Globus pallidus (tissue), 1 donor: ENCODE measurements around the gene TMC1.
A peak's percentile ranks its signal among the peaks of the same experiment; 100 is the strongest.

Source experiments
- DNase-seq: peaks from one replicate; pipeline ENCODE4 v3.0.0-alpha.2; 2015; ENCODE audit warnings: low spot score

Gene TMC1

DNA sequence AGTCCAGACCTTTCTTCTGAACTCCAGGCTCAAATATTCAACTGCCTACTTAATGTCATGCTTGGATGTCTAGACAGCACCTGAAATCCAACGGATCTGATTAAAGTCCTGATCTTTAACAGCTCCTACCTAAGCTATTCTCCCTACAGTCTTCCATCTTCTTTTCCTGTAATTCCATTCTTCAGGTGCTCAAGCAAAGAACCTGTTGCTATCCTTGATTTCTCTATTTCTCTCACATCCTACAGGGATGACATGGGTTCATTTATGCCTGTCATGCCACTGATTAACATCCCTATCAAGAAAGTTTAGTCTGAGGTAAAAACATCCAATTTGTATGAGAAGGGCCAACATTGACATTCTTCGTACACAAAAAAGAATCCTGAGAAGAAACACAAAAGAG lies 163.2 kb downstream of the TMC1 start:
- no peak for DNase-seq

DNA sequence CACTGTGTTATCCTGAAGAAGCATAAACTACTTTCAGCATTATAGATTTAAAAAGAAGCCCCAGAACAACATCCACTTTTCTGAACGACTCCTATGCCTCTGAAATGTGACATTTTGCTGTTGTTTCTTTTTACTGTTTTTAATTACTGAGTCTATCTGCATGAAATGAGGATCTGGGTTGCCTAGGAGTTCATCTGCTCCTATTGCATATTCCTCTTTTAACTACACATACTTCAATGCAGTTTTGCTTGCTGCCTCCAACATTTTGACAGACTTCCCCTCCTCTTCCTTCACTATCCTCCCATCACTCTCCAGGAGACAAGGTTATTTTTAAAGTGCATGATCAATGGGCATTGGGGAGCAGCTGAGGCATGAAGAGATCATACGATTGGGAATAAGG lies 164.5 kb downstream of the TMC1 start:
- no peak for DNase-seq

DNA sequence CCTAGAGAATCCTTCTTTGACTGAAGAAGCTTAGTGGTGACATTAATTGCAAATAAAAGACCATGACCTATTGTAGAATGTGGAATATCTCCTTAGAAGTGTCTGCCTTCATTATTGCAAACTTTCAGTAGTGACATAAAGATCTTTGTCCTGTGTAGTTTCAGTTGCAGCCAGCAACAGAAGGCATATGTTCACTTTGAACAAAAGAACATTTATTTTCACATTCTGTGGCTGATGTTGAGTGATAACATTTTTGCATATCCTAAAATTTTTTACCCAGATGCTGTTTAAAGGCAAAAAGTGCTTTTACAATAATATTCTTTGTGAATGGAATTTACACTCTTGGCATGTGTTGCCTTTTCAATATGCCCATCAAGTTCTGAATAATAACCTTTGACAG lies 165.9 kb downstream of the TMC1 start:
- DNase-seq: peak; percentile 75

DNA sequence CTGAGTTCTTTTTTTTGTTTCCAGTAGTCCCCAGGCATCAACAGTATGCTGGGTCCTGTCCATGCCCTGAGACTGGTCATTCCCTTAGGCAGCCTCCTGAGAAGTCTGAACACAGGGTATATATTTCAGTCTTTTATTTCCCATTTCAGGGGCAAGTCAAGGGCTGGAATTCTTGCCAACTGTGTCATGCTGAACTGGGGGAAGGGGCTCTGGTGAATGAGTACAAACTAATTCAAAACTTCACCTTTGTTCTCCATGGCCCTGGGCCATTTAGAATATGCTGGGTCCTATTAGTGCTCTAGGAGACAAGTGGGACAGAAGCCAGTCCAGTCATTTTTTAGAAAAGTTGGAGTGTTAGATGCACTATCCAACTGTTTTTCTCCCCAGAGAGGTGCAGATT lies 170.3 kb downstream of the TMC1 start:
- DNase-seq: no peak

DNA sequence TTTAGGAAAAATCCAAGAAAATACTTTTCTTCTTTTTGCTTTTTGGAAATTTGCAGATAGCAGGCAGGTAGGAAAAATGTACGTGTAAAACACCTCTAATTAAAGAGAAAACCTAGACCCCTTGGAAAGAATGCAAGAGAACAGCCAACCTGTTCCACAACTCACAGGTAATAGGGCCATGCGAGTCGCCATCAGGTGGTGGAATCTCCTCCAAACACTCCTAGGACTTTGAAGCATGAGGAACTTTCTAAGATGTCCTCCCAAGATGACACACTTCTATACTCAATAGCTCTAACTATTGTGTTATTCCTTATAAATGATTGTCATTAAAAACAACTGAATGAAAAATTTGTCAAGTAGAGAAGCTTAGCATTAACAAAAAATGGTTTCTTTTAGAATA lies 174.0 kb downstream of the TMC1 start:
- DNase-seq: no peak

DNA sequence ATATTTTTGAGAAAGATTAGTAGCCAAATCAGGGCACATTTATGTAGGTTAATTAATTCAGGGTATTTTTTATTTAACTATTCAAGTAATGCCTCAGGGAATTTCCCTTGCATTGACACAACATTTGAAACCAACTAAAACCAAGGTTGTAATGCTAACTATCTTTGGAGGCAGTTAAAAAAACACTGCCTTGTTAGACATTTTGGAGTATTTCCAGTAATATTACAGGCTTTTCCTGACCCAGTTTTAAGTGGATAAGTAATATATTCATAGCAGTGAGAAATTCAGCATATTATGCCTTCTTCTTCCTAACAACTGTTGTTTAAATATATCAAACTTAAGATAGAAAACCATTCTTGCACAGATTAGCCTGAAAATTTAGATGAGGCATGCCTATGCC lies 175.1 kb downstream of the TMC1 start:
- no peak for DNase-seq

DNA sequence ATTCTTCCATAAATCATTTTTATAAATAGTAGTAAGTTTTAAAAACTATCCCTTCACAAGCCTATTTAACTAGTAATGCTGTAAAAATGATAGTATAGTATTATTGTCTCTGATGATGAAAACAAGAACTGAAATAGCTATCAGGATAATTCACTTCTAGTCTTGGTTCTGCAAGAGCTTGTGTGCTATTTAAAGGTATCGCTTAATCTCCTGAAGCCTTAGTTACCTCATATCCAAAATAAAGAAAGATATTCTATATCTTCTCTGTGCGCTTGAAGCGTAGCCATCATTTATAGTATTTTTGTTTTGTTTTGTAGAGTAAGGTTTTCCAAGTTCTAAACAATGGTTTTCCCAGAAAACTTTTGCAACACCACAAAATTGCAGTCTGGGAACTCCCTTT lies 180.1 kb downstream of the TMC1 start:
- no peak for DNase-seq

DNA sequence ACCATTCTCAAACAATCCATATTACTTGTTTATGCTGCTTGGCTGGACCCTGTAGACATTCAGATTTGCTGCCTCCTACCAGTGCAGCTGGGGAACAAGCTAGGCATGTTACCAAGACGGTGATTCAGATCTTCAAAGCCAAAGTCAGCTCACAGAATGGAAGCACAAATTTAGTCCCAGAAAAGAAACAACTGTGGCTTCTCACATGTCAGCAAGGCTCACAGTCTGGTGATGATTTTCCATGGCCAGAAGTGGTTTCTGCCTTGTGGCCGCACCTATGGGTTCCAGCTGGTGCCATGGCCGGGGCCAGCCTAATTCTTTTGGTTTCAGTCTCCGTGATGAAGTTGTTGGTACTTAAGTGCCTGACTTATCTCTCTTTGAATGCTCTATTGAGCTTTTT lies 182.2 kb downstream of the TMC1 start:
- no peak for DNase-seq

DNA sequence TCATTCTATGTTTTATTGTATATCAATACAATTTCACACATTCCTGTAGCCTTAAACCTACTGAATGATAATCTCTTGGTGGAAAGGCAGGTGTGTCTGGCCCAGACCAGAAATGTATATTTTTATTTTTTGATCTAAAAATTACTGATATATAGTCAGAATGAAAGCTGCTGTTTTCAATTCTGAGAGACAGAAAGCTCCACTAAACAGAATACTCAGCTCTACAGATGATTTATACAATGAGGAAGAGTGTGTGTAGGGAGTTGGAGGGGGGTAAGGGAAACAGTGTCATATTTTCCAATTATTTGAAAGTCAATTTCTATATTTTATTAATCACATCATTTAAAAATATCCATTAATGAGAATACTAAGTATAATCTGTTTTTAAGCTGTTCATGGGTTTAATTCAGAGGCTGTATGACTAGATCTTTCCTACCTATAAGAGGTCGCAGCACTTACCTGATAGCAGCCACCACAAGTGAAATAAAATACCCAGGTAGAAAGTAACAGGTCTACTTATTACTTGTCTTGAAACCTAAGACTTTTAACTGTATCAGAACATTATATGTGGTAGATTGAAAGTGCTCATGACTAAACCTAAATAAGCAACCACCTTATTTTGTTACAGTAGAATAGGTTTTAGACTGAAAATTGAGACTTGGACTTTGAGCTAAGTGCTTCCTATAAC lies 183.4 kb downstream of the TMC1 start:
- DNase-seq: no peak

DNA sequence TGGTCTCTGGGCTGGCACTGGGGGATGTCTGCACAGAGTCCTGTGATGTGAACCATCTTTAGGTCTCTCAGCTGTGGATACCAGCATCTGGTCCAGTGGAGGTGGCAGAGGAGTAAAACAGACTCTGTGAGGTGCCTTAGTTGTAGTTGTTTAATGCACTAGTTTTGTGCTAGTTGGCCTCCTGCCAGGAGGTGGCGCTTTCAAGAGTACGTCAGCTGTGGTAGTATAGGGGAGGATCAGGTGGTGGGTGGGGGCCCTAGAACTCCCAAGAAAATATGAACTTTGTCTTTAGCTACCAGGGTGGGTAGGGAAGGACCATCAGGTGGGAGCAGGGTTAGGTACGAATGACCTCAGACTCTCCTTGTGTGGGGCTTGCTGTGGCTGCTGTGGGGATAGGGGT lies 197.1 kb downstream of the TMC1 start:
- no peak for DNase-seq

DNA sequence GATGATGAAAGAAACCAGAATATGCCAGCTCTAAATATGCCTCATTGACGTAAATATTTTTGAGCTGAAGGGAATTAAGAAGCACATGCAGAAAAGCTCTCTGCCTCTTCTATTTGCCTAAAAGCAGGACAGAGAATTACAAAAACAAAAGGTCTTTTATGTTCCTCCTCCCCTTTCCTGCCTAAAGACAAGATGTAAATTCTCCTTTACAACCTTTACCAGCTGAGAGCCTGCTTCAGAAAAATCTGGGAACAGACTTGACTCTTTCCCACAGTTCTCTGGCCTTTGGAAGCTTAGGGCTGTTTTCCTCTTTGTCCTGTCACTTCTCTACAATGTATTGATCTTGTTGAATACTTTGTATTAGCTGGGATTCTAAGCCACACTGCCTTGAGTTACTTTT lies 199.7 kb downstream of the TMC1 start:
- DNase-seq: no peak

DNA sequence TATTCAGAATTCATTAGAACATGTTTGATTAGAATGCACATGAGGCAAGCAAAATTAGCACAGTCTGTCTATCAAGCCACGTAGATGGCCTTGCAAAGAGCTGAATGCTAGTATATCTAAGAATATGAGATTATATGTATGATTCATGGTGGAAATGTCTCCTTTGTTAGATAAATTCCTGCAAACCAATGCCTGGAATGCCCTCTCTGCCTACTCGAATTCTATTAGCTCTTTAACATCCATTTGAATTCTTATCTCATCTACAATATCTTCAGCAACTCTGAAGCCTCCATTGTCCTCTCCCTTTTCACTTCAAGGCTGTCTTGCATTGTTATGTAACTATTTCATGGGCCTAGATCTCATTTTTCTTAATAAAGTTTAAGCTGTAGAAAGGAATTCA lies 205.5 kb downstream of the TMC1 start:
- no peak for DNase-seq

DNA sequence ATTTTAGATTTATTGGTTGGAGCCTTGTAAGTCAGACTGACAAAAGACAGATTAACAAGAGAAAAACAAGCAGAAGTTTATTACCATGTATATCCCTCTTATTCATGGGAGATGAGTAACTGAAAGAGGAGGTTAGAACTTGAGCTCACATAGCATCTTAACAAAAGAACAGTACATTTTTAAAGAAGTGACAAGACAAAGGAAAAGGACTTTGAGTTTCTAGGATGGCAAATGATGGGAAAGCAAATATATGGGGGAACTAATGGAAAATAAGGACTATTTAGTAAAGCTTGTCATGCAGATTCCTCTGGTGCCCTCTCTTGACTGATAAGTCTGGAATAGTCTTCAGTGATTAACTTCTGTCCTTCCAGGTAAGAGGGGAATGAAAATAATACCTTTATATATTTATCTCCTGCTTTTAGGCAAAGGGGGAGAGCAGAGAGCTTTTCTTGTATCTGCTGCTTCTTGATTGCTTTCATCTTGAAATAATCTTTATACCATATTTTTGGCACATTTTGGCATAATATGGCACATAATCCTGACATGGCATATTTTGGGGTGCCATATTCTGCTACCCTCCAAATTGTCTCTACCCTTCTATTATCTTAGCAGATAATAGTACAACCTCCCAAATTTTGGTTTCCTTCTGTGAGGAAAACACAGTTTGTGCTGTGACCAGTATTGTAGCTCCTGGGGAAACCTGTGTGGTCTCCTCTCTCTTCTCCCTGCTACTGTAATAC lies 206.8 kb downstream of the TMC1 start:
- no peak for DNase-seq

DNA sequence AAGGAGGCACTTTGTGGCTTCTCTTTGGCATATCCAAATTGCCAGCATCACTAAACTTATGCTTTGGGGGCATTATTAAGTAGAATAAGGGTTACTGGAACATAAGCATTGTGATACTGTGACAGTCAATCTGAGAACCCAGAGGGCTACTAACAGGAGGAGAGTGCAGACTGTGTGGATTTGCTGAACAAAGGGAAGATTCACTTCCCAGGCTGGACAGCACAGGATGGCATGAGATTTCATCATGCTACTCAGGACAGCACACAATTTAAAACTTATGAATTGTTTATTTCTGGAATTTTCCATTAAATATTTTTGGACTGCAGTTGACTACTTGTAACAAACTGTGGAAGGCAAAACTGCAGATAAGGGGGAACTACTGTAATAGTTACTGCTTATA lies 212.5 kb downstream of the TMC1 start:
- peak; percentile 59 for DNase-seq

DNA sequence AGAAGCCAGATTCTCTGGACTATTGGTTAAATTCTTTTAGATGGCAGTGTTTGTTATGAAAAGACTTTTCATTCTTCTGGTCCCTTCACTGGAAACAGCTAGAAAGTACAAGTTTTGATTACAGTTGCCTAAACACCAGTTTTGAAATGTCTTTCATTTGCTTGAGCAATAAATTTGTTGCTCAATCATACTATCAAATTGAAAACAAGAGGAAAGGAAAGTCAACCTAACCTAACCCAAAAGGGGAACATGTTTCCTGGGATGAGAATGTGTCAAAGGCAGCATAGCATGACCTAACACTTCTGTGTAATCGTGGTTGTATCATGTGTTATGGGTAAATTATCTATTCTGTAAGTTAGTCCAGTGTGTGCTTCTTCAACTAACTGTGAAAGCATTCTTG lies 213.2 kb downstream of the TMC1 start:
- no peak for DNase-seq

DNA sequence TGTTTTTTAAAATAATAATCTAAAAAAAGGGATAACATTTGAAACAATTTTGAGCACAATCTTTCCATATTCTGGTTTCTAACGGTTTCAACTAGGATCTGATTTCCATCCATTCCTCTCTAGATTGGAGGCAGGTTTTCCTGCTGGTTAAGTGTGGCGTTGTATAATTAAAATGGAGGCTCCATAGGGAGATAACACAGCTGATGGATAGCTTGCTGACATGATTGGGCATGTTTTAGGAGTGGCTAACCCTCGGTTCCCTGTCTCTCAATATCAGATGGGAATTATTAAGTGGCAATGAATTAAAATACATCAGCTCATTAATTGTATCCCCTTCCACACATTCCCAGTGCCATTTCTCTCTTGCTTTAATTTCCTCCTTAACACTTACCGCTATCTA lies 222.4 kb downstream of the TMC1 start:
- DNase-seq: no peak

DNA sequence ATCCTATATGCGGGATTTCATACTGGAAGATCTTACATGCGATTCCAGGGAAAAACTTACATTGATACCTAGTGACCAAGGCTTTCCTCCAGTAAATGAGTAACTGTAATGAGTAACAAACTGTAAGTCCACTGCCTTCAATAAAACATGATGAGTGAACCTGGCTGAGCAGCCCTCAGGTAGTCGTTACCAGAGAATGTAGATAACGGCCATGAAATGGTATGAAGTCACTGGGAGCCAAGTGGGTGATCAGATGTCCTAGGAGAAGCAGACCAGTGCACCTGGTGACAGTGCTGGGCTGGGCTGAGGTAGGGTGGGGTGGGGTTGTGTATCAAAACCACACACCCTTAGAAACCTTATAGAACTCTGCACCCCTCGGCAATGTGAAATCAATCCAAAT lies 227.9 kb downstream of the TMC1 start:
- no peak for DNase-seq

DNA sequence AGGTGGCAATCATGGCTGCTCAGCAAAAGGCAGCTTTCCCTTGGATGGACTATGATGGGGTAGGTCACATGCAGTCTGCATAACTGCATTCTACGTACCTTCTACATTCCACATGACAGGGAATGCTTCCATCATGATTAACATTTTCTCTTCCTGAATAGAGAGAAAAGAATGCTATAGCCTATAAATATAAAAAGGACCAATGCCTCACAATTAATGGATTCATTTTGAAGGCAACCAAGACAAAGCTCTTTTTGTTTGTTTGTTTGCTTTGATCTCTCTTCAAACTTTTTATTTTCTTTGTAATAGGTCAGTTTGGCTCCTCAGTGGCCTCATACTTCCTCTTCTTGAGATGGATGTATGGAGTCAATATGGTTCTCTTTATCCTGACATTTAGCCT lies 230.1 kb downstream of the TMC1 start:
- DNase-seq: no peak

DNA sequence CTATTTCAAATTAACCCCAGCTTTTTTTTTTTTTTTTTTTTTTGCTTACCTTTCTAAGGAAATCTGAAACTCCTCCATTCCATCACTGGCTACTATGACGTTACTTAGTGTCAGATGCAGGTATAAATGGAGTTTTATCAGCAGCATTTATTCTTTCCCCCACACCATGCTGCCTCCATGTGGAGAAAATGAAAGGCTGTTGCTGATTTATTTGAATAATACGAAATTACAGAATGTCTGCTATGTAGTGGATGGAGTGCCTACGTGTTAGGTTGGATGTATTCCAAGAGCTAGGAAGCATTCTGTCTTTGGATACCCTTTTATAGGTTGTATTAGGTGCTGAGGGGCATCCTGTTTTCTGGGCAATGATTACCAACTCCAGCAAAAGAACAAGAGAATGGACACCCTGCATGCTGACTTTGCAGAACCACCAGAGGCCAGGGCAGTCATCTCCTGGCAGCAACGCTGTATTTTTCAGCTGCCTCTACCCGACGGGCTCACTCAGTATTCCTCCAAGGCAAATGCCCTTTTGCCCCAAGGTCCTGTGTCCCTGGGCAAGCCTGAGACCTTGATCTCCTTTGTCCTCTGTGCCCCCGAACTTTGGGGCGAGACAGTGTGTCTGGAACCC lies 232.0 kb downstream of the TMC1 start:
- peak; percentile 35 for DNase-seq

DNA sequence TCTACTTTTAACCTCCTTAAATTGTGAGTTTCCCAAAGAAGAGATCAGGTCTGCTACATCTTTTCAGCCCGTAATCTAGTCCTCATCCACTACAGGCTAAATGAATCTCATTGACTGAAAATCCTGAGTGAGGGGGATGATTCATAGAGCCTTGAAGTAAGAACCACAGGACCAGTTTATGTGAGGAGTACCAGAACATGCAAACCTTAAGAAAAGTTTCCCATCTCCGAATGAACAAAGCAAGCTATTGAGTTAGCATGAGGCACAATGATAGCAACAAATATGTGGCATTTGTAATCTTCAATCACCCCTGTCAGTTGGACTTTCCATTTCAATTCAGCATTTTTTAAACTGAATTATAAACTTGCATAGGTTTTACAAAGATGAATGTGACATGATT lies 234.4 kb downstream of the TMC1 start:
- no peak for DNase-seq

DNA sequence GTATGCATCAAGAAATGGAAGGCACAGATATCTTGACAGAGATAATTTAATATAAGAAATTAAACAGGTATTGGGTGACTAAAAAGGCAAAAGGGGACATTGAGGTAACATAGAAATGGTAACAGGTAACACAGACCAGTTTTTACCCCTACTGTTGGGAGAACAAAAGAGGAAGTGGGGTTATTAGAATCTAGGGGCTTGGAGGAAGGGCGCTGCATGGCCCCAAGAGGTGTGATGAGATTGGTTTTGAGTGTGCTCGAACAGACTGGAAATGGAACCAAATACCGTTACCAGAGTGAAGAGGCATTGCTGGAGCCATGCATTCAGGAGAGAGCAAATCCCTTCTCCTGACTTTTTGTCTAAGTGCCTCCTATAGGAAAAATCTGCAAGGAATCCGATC lies 237.5 kb downstream of the TMC1 start:
- no peak for DNase-seq

DNA sequence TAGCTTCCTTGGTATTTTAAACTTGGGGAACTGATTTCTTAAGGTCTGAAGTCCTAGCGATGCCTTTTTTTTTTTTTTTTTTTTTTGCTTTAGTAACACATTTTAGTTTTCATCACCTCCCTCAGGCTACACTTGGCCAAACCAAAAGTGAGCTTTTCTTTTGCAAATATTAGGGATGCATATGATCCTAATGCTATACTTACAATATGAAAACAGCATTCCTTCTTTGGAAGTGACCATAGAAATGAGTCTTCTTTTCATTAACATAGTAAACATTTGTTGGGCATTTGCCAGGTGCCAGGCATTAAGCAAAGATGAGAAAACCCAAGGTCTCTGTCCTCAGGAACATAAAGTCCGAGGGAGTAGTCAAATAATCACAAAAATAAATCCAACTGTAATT lies 241.6 kb downstream of the TMC1 start:
- DNase-seq: no peak

DNA sequence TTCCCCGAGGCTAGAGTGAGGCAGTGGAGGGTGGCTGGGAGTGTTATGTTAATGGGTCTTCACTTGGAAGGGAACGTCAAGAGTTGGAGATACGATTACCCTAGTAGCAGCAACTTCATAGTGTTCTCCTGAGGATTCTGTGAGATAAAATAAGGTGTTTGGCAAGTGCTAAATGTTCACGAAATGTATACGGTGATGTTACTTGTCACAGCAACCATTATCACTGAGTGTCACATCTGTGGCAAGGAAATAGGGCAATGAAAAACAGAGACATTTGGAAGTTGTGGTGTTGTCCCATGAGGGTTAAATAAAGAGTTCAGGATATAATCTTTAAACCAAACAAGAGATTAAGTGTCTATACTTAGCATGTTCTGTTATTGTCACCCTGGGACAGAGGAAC lies 248.1 kb downstream of the TMC1 start:
- no peak for DNase-seq

DNA sequence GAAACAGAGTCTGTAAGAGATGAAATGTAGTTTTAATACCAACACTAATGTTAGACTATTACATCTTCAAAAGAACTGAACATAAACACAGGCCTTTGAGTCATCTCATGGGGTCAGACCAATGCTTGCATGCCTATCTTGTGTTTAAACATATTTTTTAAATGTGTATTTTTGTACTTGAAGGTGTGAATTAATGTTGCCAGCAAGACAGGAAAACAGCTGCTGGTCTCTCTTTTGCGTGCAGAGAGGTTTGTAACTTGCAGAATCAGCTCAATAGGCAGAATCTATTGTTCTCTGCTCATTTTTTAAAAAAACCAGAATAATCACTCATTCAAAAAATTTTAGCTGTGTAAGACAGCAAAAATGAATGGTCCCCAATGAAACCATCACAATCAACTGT lies 251.3 kb downstream of the TMC1 start:
- DNase-seq: no peak
